Fibroblast of skin of abdomen (primary cell): ENCODE measurements around the gene DDX3X. TPM values are rescaled to one million over a fixed set of nuclear protein-coding genes. Genes with fewer than 3 reads are reported as not detected.
"Not testable (repeated sequence)": the region's sequence is repeated elsewhere in the genome, so short reads cannot be mapped to it uniquely, and the experiment has no call there.

Experiments
- DNase-seq: peaks from one replicate; pipeline ENCODE4 v3.0.0-alpha.2; 2013
- polyA plus RNA-seq, 2 experiments: library from polyadenylated mRNA; unstranded; fragments of 120-200 nt; gene quantifications; one replicate each; pipeline ENCODE4 v1.2.1, GENCODE V29; 2013; ENCODE audit not compliant: insufficient read length in 2 of 2

Gene DDX3X
- 104 TPM for polyA plus RNA-seq (2013, experiment 1 of 2; ENCODE audit: insufficient read length)
- polyA plus RNA-seq (2013, experiment 2 of 2; ENCODE audit: insufficient read length): 98.4 TPM

DNA sequence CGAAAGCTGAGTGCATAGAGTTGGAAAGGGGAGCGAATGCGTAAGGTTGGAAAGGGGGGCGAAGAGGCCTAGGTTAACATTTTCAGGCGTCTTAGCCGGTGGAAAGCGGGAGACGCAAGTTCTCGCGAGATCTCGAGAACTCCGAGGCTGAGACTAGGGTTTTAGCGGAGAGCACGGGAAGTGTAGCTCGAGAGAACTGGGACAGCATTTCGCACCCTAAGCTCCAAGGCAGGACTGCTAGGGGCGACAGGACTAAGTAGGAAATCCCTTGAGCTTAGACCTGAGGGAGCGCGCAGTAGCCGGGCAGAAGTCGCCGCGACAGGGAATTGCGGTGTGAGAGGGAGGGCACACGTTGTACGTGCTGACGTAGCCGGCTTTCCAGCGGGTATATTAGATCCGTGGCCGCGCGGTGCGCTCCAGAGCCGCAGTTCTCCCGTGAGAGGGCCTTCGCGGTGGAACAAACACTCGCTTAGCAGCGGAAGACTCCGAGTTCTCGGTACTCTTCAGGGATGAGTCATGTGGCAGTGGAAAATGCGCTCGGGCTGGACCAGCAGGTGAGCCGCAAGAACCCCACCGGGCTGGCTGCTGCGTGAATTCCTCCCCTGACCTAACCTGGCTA is at the start of gene DDX3X:
TSS of gene DDX3X (plus strand) at position 419 of the 619 bp plus-strand sequence. CDS start at position 510, 91 bp downstream.
- peak; percentile 89 for DNase-seq

DNA sequence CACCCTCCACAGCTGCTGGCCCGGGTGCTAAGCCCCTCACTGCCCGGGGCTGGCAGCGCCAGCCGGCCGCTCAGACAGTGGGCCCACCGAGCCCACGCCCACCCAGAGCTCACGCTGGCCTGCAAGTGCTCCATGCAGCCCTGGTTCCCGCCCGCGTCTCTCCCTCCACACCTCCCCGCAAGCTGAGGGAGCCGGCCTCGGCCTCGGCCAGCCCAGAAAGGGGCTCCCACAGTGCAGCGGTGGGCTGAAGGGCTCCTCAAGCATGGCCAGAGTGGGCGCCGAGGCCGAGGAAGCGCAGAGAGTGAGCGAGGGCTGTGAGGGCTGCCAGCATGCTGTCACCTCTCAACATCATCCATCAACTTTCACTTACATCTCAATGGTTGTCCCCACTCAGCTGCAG is 48.0 kb upstream of the DDX3X start:
- DNase-seq: not testable (repeated sequence)

DNA sequence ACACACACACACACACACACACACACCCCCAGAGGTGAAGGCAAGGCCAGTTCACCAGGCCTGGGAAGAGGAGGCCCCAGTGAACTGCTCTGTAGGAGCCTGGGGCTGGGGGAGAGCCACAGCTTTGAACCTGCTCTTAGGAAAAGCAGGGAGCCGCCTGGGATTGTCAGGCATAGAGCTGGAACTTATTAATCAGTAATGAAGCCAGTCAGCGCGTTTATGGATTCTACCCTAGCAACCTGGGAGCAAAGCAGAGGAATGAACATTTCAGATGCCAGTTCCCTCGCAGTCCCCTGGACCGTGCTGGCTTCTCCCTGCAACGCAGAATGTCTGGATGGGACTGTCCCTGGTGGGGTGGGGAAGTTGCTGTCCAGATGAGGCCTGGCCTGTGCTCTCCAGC is 45.3 kb upstream of the DDX3X start:
- no peak for DNase-seq

DNA sequence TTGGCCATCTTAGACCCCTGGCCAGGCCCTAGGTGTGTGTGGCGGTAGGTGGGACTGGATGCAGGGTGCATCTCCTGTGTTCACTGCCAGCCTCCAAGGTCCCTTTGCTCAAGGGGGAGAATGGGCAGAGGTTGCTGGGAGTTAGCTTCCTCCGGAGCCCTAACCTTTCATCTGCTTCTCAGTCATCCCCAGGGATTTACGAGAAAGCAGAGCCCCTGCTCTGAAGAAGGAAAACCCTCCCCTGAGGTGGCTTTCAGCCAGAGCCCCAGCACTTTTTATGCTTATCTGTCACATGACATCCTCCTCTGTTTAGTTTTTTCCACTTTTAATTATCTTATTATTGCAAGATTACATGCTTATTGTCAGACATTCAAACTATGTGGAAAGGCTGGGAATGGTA is 44.9 kb upstream of the DDX3X start:
- DNase-seq: no peak

DNA sequence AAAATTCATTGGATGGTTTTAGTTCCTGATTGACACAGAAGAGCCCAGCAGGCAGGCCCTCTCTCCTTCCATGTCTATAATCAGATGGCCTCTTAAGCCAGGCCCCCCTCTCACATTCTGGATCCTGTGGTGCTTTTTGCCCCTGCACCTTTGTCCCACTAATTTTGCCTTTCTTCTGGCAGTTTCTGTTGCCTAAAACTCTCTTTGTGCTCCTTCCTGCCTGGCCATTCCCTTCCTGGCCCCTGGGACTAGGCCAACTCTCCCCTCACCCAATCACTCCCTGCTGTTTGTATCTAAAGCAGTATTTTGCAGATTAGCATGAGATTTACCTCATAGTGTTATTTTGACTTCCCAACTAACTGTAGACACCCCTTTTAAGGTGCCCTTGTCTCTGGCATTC is 42.7 kb upstream of the DDX3X start:
- no peak for DNase-seq

DNA sequence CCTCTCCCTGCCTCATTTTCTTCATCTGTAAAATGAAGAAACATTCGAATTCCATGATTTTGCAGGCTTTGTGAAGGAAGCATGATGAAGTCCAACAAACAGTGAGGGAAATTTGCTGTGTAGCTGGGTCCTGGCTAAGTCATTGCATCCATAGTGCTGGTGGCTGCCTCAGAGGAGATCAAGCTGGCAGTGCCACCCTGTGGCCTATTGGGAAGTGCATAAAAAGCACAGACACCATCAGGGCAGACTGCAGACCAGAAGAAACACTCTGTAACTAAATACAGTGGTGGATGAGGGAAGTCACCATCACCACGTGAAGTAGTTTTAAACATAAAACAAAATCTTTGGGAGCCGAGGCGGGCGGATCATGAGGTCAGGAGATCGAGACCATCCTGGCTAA is 40.7 kb upstream of the DDX3X start:
- no peak for DNase-seq

DNA sequence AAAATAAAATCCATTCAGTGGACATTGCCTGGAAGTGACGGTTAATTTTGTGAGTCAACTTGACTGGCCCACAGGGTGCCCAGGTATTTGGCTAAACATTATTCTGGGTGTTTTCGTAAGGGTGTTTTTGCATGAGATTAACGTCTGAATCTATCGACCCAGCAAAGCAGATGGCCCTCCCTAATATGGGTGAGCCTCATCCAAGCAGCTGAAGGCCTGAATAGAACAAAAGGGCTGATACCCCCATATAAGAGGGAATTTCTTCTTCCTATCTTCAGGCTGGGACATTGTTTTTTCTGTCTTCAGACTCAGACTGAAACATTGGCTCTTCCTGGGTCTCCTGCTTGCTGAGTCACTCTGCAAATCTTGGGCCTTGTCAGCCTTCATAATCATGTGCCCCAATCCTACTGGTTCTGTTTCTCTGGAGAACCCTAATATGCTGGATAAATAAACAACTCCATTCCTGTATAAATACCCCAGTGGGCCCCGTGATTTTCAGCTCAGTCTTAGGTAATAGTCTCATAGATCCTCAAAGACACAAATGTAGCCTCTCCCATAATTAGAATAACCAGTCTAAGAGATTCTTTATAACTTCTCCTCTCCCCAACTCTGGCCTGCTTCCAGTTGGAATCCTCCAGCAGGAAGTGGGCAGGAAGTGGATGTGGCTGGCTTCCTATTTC is 33.1 kb upstream of the DDX3X start:
- DNase-seq: peak; percentile 9

DNA sequence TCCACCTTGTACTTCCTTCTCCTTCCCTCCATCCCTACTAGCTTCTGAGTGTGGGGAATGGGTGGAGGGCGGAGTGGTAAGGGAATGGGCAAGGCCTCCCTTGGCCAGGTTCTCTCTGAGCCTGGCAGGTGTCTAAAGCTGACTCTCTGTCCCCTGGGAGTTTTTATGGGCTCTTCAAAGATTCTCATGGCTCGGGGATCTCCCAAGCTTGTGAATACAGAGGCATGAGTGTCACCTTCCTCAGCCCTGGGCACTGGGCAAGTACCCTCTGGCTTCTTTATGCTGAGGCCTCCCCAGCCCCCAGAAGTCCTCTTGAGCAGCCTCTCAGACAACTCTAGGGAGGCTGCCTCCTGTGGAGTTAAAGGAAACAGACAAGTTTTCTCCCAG is 32.5 kb upstream of the DDX3X start:
- DNase-seq: no peak

DNA sequence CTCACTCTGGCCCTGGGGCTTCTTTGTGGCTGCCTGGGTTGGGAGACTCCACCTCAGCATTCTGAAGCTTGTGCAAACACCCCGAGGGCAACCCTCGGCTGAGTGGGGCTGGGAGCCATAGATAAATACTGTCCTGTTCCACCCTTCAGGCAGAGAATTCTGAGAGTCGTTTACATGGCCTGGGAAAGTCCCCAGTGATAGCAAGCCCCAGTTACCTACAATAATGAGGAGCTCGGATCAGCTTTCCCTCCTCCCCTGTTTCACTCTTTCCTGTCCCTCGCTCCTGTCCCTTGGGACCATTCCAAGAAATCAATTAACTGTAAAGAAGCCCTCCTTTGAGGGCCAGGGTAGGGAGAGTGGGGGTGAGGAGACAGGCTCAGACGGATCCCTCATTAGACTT is 31.6 kb upstream of the DDX3X start:
- no peak for DNase-seq

DNA sequence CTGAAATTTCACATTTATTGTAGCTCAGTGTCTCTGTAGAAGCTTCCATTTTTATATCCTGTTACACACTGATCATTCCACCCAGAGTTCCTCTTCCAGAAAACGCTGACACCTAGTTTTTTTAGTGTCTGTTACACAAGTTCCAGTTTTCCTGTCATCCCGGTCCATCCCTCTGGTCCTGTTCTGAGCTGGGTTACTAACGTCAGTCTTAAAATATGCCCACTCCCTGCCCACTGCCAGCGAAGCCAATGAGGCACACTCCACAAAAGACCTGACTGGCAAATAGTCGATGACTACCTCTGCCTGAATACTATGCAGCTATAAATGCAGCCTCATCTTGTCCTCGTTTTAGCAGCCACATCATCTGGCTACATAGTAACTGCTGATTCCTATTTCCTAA is 30.9 kb upstream of the DDX3X start:
- DNase-seq: no peak

DNA sequence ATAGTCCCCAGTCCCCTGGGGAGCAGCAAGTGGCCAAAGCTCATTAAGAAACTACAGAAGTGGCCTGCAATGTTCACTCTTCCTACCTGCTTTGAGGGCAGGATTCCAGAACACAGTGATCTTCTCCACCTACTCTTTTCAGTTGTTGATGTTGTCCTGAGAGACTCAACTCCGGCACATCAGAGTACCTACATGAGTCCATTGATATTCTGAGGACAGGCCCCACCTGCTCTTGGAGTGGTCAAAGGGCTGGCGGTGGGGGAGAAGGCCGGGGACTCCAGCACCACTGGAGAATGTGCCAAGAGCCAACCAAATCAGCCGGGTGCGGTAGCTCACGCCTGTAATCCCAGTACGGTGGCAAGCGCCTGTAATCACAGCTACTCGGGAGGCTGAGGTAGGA is 29.8 kb upstream of the DDX3X start:
- no peak for DNase-seq

DNA sequence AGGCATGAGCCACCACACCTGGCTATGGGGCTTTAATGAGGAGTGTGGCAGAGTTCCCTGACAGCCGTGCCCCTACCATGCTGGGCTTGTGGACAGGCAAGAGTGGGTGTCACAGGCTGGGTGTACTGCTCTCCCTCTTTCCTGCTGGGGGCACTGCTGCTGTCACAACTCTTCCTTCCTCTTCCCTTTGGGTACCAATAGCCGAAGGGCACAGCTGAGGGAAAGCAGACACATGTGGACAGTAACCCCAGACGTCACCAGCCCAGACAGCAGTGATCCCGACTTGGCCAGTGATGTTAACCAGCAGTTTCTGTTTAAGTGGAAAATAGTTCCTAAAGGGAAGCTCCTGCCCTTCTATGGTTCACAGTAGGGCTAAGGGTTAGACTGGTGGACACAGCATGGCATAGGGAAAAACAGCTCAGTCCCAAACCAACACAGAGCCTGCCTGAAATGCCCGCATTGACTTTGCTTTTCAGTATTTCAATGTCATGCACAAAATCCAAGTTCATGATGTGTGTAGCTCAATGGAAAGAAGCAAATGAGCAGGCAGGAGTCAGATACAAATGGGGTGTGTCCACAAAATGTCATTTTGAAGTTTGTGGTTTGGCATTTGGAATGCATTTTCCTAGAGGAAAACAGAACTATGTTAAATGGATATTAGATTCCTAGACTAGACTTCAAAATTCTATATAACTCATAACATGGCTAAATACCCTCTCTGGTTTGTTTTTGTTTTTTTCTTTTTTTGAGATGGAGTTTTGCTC is 24.9 kb upstream of the DDX3X start:
- no peak for DNase-seq

DNA sequence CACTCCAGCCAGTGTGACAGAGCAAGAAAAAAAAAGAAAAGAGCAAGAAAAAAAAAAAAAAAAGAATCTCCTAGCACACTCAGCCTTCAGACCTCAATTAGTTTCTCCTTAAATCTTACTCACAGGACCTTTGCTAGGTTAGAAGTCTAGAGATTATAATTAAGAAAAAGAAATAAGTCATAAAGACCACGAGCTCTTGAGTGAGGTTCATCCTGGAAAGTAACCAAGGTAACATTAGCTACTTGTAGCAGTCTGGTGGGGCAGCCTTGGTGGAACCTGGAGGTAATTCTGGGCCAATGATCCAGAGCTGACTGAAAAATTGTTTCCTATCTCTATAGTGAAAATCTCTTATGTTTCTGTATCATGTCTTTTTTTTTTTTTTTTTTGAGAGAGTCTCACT is 21.2 kb upstream of the DDX3X start:
- no peak for DNase-seq

DNA sequence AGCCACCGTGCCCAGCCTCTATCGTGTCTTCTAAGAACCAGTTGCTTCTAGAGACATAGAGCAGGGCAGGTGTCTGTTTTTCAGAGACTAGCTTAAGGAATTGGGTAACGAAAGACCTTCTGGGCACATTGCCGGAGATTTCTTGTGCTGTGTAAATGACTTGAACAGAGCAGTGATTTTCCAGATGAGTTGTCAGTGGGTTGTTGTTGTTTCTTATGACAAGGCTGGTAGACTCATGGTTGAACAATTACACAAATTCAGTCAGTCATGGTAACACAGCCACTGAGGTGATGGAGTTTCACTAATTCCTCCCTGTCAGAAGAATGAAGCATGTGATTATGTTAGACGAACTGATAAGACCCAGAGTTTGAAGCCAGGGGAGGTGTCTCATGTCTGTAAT is 20.5 kb upstream of the DDX3X start:
- DNase-seq: peak; percentile 39

DNA sequence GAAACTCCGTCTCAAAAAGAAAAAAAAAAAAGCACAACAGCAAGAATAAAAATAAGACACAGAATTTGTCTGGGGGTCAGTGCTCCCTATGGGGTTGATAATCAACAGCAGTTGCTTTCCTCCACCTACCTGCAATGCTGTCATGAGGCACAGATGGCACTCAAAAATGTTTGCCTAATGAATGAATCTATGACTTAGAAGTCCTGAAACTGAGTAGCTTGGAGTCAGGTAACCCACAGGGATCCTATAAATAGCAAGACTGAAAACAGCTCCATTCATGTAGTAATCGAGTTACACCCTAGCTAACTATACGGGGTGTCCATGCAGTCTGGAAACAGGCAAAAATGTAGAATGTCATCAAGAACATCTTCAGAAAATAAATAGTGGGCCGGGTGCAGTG is 19.8 kb upstream of the DDX3X start:
- no peak for DNase-seq

DNA sequence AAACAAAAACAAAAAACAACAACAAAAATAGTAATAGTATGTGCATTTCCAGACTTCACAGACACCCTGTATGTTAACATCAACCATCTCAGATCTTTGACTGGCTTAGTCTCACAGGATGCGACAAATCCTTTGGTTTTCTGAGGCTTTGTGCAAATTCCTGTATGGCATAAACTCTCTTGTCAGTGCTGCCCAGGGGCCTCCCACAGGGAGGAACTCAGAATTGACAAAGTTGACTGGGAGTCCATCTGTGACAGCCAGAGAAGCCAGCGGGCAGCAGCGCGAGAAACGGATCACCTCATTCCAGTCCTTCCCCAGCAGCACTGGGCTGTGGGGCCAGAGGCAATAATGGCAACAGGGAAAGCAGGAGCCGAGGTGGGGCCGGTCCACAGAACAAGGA is 19.1 kb upstream of the DDX3X start:
- DNase-seq: no peak

DNA sequence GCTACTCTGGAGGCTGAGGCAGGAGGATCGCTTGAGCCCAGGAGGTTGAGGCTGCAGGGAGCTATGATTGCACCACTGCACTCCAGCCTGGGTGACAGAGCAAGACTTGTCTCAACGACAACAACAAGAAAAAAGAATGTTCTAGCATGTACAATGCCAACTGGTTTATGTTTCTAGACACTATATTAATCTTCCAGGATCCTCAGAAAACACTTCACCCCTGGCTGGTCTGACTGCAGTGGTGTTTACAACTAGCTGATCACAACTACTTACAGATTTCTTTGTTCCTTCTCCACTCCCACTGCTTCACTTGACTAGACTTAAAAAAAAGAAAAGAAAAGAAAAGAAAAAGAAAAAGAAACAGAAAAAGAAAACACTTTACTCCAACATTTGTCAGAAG is 17.7 kb upstream of the DDX3X start:
- DNase-seq: not testable (repeated sequence)

DNA sequence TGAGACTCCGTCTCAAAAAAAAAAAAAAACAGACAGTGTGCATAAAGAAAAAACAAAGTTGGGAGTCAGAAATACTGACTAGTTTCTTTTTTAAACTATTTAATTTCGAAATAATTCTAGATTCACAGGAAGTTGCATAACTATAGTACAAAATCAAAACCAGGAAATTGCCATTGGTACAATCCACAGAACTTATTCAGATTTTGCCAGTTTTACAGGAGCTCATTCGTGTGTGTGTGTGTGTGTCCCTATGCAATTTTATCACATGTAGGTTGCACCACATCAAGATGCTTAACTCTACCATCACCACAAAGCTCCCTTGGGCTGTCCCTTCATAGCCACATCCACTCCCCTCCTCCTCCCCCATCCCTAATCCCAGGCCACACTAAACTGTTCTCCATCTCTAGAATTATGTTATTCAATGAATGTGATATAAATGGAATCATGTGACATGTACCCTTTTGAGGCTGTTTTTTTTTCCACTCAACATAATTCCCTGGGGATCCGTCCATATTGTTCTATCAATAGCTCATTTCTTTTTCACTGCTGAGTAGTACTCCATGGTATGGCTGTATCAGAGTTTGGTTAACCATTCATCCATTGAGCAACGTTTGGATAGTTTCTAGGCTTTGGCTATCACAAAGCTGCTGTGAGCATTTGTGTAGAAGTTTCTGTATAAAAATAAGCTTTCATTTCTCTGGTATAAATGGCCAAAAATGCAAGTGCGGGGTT is 16.3 kb upstream of the DDX3X start:
- peak; percentile 28 for DNase-seq

DNA sequence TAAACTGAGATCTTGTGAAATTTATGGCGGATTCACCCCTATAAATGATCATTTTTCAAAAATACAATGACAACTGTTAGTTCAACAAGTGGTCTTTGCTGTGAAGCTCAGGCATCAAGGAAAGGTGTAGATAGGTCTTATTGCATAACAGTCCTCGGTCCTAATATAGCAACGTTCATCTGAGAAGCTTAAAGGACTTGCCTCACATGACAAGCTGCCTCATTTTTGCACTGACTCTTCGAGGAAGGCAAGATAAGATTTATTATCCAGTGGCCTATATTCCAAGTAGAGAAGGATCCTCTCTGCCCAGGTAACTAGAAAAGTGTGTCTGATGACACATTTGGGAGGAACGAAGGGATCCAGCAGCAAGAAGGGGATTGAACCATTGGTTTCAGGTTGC is 13.6 kb upstream of the DDX3X start:
- no peak for DNase-seq

DNA sequence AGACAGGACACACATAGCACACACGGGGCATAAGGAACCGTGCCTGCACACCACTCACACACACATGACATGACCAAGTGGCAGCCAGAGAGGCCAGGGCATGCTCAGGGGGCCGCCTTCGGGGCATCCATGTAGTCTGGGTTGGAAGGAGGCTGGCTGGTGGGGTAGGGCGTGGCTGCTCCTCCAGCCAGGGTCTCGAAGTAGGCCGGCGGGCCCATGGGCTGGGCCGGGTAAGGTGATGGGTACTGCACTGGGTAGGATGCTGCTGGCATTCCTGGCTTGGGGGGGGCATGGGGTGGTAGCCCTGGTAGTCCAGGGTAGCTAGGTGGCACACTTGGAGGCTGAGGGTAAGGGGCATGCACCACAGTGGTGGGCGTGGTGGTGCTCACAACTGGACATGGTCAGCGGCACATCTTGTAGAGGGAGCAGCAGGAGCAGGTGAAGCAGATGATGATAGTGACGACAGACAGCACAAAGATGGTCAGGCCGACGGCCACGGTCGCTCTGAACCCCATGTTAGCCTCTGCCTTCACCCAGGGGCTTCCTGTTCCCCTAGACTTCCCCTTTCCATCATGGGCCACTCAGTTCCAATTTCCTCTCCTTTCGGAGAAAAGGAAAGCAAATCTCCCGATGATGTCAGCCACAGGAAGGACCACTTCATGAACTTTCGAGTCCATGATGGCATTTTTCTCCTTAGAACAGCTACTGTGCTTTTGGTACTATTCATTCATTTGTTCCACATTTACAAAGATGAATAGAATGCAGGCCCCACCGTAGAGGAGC is 10.9 kb upstream of the DDX3X start:
- no peak for DNase-seq

DNA sequence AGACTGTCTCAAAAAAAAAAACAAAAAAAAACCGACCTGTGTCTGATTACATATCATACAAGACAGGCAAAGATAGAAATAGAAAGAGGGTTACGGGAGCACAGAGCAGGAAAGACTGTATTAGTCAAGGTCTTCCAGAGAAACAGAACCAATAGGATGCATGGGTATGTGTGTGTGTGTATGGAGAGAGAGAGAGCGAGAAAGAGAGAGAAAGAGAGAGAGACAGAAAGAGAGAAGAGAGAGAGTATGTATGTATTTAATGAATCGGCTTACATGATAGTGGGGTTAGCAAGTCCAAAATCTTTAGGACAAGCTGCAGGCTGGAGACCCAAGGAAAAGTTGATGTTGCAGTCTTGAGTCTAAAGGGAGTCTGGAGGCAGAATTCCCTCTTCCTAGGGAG is 7.5 kb upstream of the DDX3X start:
- DNase-seq: no peak

DNA sequence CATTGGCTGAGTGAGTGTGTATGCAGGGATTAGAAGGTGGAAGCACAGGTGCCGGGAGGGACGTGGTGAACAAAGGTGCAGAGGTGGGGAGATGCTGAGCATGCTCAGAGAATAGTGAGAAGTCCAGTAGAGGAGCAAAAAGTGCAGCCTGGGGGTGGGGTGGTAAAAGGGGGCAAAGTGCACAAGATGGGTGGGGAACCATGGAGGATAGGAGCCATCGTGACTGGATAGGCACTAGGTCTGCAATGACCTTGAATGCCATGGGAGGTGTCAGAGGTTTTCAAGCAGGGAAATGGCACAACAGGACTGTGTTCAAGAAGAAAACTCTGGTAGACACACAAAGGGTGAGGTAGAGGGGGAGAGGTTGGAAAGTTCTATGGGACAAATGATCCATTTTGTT is 6.6 kb upstream of the DDX3X start:
- DNase-seq: no peak
